ENCODE results near the gene ADAM22.

The ADAM22 gene

GRCh38 chr7:88205179-88205578, 271.1 kb downstream of the ADAM22 start:
- Histone ChIP-seq H2AK5ac (ENCODE audit: low read length) (no peak overlapping the region), H2BK5ac (ENCODE audit: low read depth, low read length, poor library complexity) (no peak overlapping the region), H4K8ac (ENCODE audit: low read depth, low read length) (no peak overlapping the region), H3K4me3 (ENCODE audit: low read depth, low read length) (no peak overlapping the region), H3K79me2 (ENCODE audit: control insufficient read depth, insufficient read depth, low read length, poor library complexity) (no peaks in the 10 kb centered on the region), H2BK12ac (ENCODE audit: low read length) (no peak overlapping the region), H2AFZ (ENCODE audit: insufficient read depth, low read length, poor library complexity) (no peak overlapping the region), H3K27me3 (ENCODE audit: insufficient read depth, low read length) (no peaks in the 10 kb centered on the region), H3K14ac (ENCODE audit: low read length) (no peak overlapping the region), H2BK120ac (ENCODE audit: insufficient read depth, low read length, poor library complexity) (no peak overlapping the region), H4K12ac (ENCODE audit: low read depth, low read length) (no peak overlapping the region), H3K9ac (ENCODE audit: low read length) (no peak overlapping the region), H3K27ac (ENCODE audit: low read depth, low read length) (no peak overlapping the region), H3K4me2 (ENCODE audit: low read length) (no peak overlapping the region), H3K18ac (ENCODE audit: low read length) (no peak overlapping the region), H3K36me3 (ENCODE audit: control insufficient read depth in 1 of 2, insufficient read depth in 2 of 2, low read length in 2 of 2) (peaks cover 4 to 17% of the 10 kb centered on the region in 2 experiments), H3K4ac (ENCODE audit: low read depth, low read length) (no peak overlapping the region), H3K23ac (ENCODE audit: low read length) (no peak overlapping the region), H3K4me1 (ENCODE audit: control insufficient read depth in 1 of 2, insufficient read depth in 2 of 2, low read length in 2 of 2) (no peaks in the 10 kb centered on the region), H4K91ac (ENCODE audit: low read depth, low read length) (no peak overlapping the region), H3K9me3 (ENCODE audit: insufficient read depth, low read depth, low read length) (no peaks in the 10 kb centered on the region), H3K79me1 (ENCODE audit: low read length) (no peaks in the 10 kb centered on the region)
- DNase-seq = no peak

GRCh38 chr7:88206254-88206653, 272.2 kb downstream of the ADAM22 start:
- Histone ChIP-seq H3K4ac (ENCODE audit: low read depth, low read length) (no peak overlapping the region), H3K36me3 (ENCODE audit: control insufficient read depth in 1 of 2, insufficient read depth in 2 of 2, low read length in 2 of 2) (peaks cover 4 to 19% of the 10 kb centered on the region in 2 experiments), H3K14ac (ENCODE audit: low read length) (no peak overlapping the region), H2AK5ac (ENCODE audit: low read length) (no peak overlapping the region), H3K18ac (ENCODE audit: low read length) (no peak overlapping the region), H2BK5ac (ENCODE audit: low read depth, low read length, poor library complexity) (no peak overlapping the region), H2AFZ (ENCODE audit: insufficient read depth, low read length, poor library complexity) (no peak overlapping the region), H2BK12ac (ENCODE audit: low read length) (no peak overlapping the region), H3K79me2 (ENCODE audit: control insufficient read depth, insufficient read depth, low read length, poor library complexity) (no peaks in the 10 kb centered on the region), H3K9me3 (ENCODE audit: insufficient read depth, low read depth, low read length) (no peaks in the 10 kb centered on the region), H4K8ac (ENCODE audit: low read depth, low read length) (no peak overlapping the region), H3K23ac (ENCODE audit: low read length) (no peak overlapping the region), H4K12ac (ENCODE audit: low read depth, low read length) (no peak overlapping the region), H3K27me3 (ENCODE audit: insufficient read depth, low read length) (no peaks in the 10 kb centered on the region), H3K4me3 (ENCODE audit: low read depth, low read length) (no peak overlapping the region), H3K4me1 (ENCODE audit: control insufficient read depth in 1 of 2, insufficient read depth in 2 of 2, low read length in 2 of 2) (no peaks in the 10 kb centered on the region), H3K4me2 (ENCODE audit: low read length) (no peak overlapping the region), H4K91ac (ENCODE audit: low read depth, low read length) (no peak overlapping the region), H3K9ac (ENCODE audit: low read length) (no peak overlapping the region), H2BK120ac (ENCODE audit: insufficient read depth, low read length, poor library complexity) (no peak overlapping the region), H3K79me1 (ENCODE audit: low read length) (no peaks in the 10 kb centered on the region), H3K27ac (ENCODE audit: low read depth, low read length) (no peak overlapping the region)
- WGBS (ENCODE audit: extremely low coverage, insufficient coverage, insufficient read length) = no CpG with 5 or more reads among the region's 4 CpGs
- no peak for DNase-seq

- H3K23ac ChIP-seq (ENCODE audit: low read length) = no peak overlapping the region
- H3K4me2 ChIP-seq (ENCODE audit: low read length) = no peak overlapping the region
- no peak overlapping the region for H4K91ac ChIP-seq (ENCODE audit: low read depth, low read length)
- H4K12ac ChIP-seq (ENCODE audit: low read depth, low read length) = no peak overlapping the region
- H3K79me2 ChIP-seq (ENCODE audit: control insufficient read depth, insufficient read depth, low read length, poor library complexity) = no peaks in the 10 kb centered on the region
- no peak overlapping the region for H3K4ac ChIP-seq (ENCODE audit: low read depth, low read length)
- no peaks in the 10 kb centered on the region for H3K27me3 ChIP-seq (ENCODE audit: insufficient read depth, low read length)
- no peak overlapping the region for H2BK5ac ChIP-seq (ENCODE audit: low read depth, low read length, poor library complexity)
- H2AFZ ChIP-seq (ENCODE audit: insufficient read depth, low read length, poor library complexity) = no peak overlapping the region
- no peak overlapping the region for H2BK120ac ChIP-seq (ENCODE audit: insufficient read depth, low read length, poor library complexity)
- no peak overlapping the region for H3K14ac ChIP-seq (ENCODE audit: low read length)
- H3K18ac ChIP-seq (ENCODE audit: low read length) = no peak overlapping the region
- H3K9ac ChIP-seq (ENCODE audit: low read length) = no peak overlapping the region
- H3K27ac ChIP-seq (ENCODE audit: low read depth, low read length) = no peak overlapping the region
- no peaks in the 10 kb centered on the region for H3K79me1 ChIP-seq (ENCODE audit: low read length)
- no peak overlapping the region for H4K8ac ChIP-seq (ENCODE audit: low read depth, low read length)
- WGBS (ENCODE audit: extremely low coverage, insufficient coverage, insufficient read length) = no CpG with 5 or more reads among the region's 3 CpGs
- H2AK5ac ChIP-seq (ENCODE audit: low read length) = no peak overlapping the region
- no peak overlapping the region for H2BK12ac ChIP-seq (ENCODE audit: low read length)
- peaks cover 5 to 21% of the 10 kb centered on the region in 2 experiments for H3K36me3 ChIP-seq (ENCODE audit: control insufficient read depth in 1 of 2, insufficient read depth in 2 of 2, low read length in 2 of 2)
- H3K9me3 ChIP-seq (ENCODE audit: insufficient read depth, low read depth, low read length) = no peaks in the 10 kb centered on the region
- no peak overlapping the region for H3K4me3 ChIP-seq (ENCODE audit: low read depth, low read length)
- no peaks in the 10 kb centered on the region for H3K4me1 ChIP-seq (ENCODE audit: control insufficient read depth in 1 of 2, insufficient read depth in 2 of 2, low read length in 2 of 2)
- no peak for DNase-seq
These were observed 274.5 kb downstream of the ADAM22 start for GRCh38 chr7:88208521-88208920.

GRCh38 chr7:88212918-88213317, 278.9 kb downstream of the ADAM22 start:
- Histone ChIP-seq H3K36me3 (ENCODE audit: control insufficient read depth in 1 of 2, insufficient read depth in 2 of 2, low read length in 2 of 2) (peaks cover 12 to 16% of the 10 kb centered on the region in 2 experiments), H3K4me2 (ENCODE audit: low read length) (no peak overlapping the region), H3K79me1 (ENCODE audit: low read length) (no peaks in the 10 kb centered on the region), H3K9me3 (ENCODE audit: insufficient read depth, low read depth, low read length) (no peaks in the 10 kb centered on the region), H3K4ac (ENCODE audit: low read depth, low read length) (no peak overlapping the region), H4K91ac (ENCODE audit: low read depth, low read length) (no peak overlapping the region), H3K4me1 (ENCODE audit: control insufficient read depth in 1 of 2, insufficient read depth in 2 of 2, low read length in 2 of 2) (no peaks in the 10 kb centered on the region), H2AFZ (ENCODE audit: insufficient read depth, low read length, poor library complexity) (no peak overlapping the region), H3K27ac (ENCODE audit: low read depth, low read length) (no peak overlapping the region), H3K27me3 (ENCODE audit: insufficient read depth, low read length) (no peaks in the 10 kb centered on the region), H4K12ac (ENCODE audit: low read depth, low read length) (no peak overlapping the region), H3K79me2 (ENCODE audit: control insufficient read depth, insufficient read depth, low read length, poor library complexity) (no peaks in the 10 kb centered on the region), H2BK120ac (ENCODE audit: insufficient read depth, low read length, poor library complexity) (no peak overlapping the region), H2AK5ac (ENCODE audit: low read length) (no peak overlapping the region), H3K23ac (ENCODE audit: low read length) (no peak overlapping the region), H3K14ac (ENCODE audit: low read length) (no peak overlapping the region), H3K4me3 (ENCODE audit: low read depth, low read length) (no peak overlapping the region), H2BK12ac (ENCODE audit: low read length) (no peak overlapping the region), H3K18ac (ENCODE audit: low read length) (no peak overlapping the region), H2BK5ac (ENCODE audit: low read depth, low read length, poor library complexity) (no peak overlapping the region), H4K8ac (ENCODE audit: low read depth, low read length) (no peak overlapping the region), H3K9ac (ENCODE audit: low read length) (no peak overlapping the region)
- no peak for DNase-seq
- no CpG with 5 or more reads among the region's 1 CpG for WGBS (ENCODE audit: extremely low coverage, insufficient coverage, insufficient read length)
